GM12892 (cell line): Measurements from ENCODE around the gene KHDRBS2.

Experiments used
- POLR2A ChIP-seq: IDR thresholded peaks from 2 replicates; pipeline ENCODE4 v1.6.1; 2011; ENCODE audit warnings: low read depth, low read length, control low read depth
- TAF1 ChIP-seq: IDR thresholded peaks from 2 replicates; pipeline ENCODE4 v1.6.1; 2011; ENCODE audit warnings: low read depth, mild to moderate bottlenecking, control low read depth, low read length, borderline replicate concordance

- TF ChIP-seq TAF1 (no peak), POLR2A (no peak)
These were observed 432 bp upstream of the KHDRBS2 start for GRCh38 chr6:62286470-62286843.
